Activated naive CD8-positive, alpha-beta T cell treated with anti-CD3 and anti-CD28 coated beads for 36 hours (primary cell): Measurements from ENCODE around the gene MPDZ. TPM values are rescaled to one million over a fixed set of nuclear protein-coding genes. Genes with fewer than 3 reads are reported as not detected.

Source experiments
- DNase-seq: peaks from one replicate; pipeline ENCODE4 v3.0.0; 2021
- H3K27ac Mint-ChIP-seq: one replicate; pipeline ENCODE4 v1.8.0; 2022; ENCODE audit warnings: mild to moderate bottlenecking, moderate library complexity, mixed read lengths
- H3K27me3 Mint-ChIP-seq: one replicate; pipeline ENCODE4 v1.8.0; 2022; ENCODE audit warnings: mild to moderate bottlenecking, mixed read lengths
- H3K36me3 Mint-ChIP-seq: one replicate; pipeline ENCODE4 v1.8.0; 2021; ENCODE audit warnings: mild to moderate bottlenecking, mixed read lengths
- H3K4me1 Mint-ChIP-seq: one replicate; pipeline ENCODE4 v1.8.0; 2021; ENCODE audit warnings: mixed read lengths
- H3K4me3 Mint-ChIP-seq: one replicate; pipeline ENCODE4 v1.8.0; 2022; ENCODE audit warnings: mild to moderate bottlenecking, moderate library complexity, mixed read lengths
- H3K9me3 Mint-ChIP-seq: one replicate; pipeline ENCODE4 v1.8.0; 2022; ENCODE audit warnings: mixed read lengths
- total RNA-seq, 2 experiments: library from RNA; stranded (reverse); gene quantifications; one replicate each; pipeline ENCODE4 v1.2.3, GENCODE V29; 2021

MPDZ gene
- total RNA-seq, 2 experiments from 2014 or later = not detected

- Mint-ChIP-seq H3K36me3 (no peaks in the 10 kb centered on the region), H3K4me1 (no peaks in the 10 kb centered on the region), H3K27ac (no peak overlapping the region), H3K4me3 (no peak overlapping the region), H3K27me3 (no peaks in the 10 kb centered on the region), H3K9me3 (peaks cover 1% of the 10 kb centered on the region)
- no peak for DNase-seq
Measured at GRCh38 chr9:13175732-13176131, 103.8 kb downstream of the MPDZ start.

- no peaks in the 10 kb centered on the region for H3K27me3 Mint-ChIP-seq
- no peak overlapping the region for H3K27ac Mint-ChIP-seq
- H3K4me1 Mint-ChIP-seq = no peaks in the 10 kb centered on the region
- H3K36me3 Mint-ChIP-seq = no peaks in the 10 kb centered on the region
- H3K9me3 Mint-ChIP-seq = peaks cover 1% of the 10 kb centered on the region
- DNase-seq = no peak
- no peak overlapping the region for H3K4me3 Mint-ChIP-seq
Measured at GRCh38 chr9:13174906-13175639, 104.4 kb downstream of the MPDZ start.

GRCh38 chr9:13173553-13173952 lies 105.9 kb downstream of the MPDZ start:
- no peaks in the 10 kb centered on the region for H3K4me1 Mint-ChIP-seq
- H3K27ac Mint-ChIP-seq = no peak overlapping the region
- peaks cover 5% of the 10 kb centered on the region for H3K9me3 Mint-ChIP-seq
- H3K4me3 Mint-ChIP-seq = no peak overlapping the region
- no peaks in the 10 kb centered on the region for H3K36me3 Mint-ChIP-seq
- no peak for DNase-seq
- no peaks in the 10 kb centered on the region for H3K27me3 Mint-ChIP-seq

GRCh38 chr9:13171261-13171660 lies 108.2 kb downstream of the MPDZ start:
- no peak overlapping the region for H3K4me3 Mint-ChIP-seq
- no peak overlapping the region for H3K27ac Mint-ChIP-seq
- H3K4me1 Mint-ChIP-seq = no peaks in the 10 kb centered on the region
- no peaks in the 10 kb centered on the region for H3K36me3 Mint-ChIP-seq
- no peaks in the 10 kb centered on the region for H3K27me3 Mint-ChIP-seq
- peaks cover 5% of the 10 kb centered on the region for H3K9me3 Mint-ChIP-seq
- no peak for DNase-seq

- DNase-seq = no peak
- Mint-ChIP-seq H3K27ac (no peak overlapping the region), H3K27me3 (no peaks in the 10 kb centered on the region), H3K36me3 (no peaks in the 10 kb centered on the region), H3K4me1 (no peaks in the 10 kb centered on the region), H3K9me3 (peaks cover 5% of the 10 kb centered on the region), H3K4me3 (no peak overlapping the region)
Measured at GRCh38 chr9:13166996-13167395, 112.5 kb downstream of the MPDZ start.

- Mint-ChIP-seq H3K27me3 (no peaks in the 10 kb centered on the region), H3K4me3 (no peak overlapping the region), H3K9me3 (peaks cover 4% of the 10 kb centered on the region), H3K36me3 (no peaks in the 10 kb centered on the region), H3K27ac (no peak overlapping the region), H3K4me1 (no peaks in the 10 kb centered on the region)
- no peak for DNase-seq
Measured at GRCh38 chr9:13165956-13166355, 113.5 kb downstream of the MPDZ start.

- no peaks in the 10 kb centered on the region for H3K4me1 Mint-ChIP-seq
- H3K36me3 Mint-ChIP-seq = no peaks in the 10 kb centered on the region
- peaks cover 4% of the 10 kb centered on the region for H3K9me3 Mint-ChIP-seq
- no peak overlapping the region for H3K4me3 Mint-ChIP-seq
- H3K27me3 Mint-ChIP-seq = no peaks in the 10 kb centered on the region
- no peak overlapping the region for H3K27ac Mint-ChIP-seq
- no peak for DNase-seq
Measured at GRCh38 chr9:13165236-13165945, 114.1 kb downstream of the MPDZ start.

GRCh38 chr9:13163946-13164345 lies 115.5 kb downstream of the MPDZ start:
- Mint-ChIP-seq H3K27me3 (no peaks in the 10 kb centered on the region), H3K9me3 (no peaks in the 10 kb centered on the region), H3K4me1 (no peaks in the 10 kb centered on the region), H3K27ac (no peak overlapping the region), H3K4me3 (no peak overlapping the region), H3K36me3 (no peaks in the 10 kb centered on the region)
- DNase-seq = no peak

GRCh38 chr9:13163287-13163686 lies 116.2 kb downstream of the MPDZ start:
- H3K27ac Mint-ChIP-seq = no peak overlapping the region
- no peaks in the 10 kb centered on the region for H3K4me1 Mint-ChIP-seq
- no peaks in the 10 kb centered on the region for H3K36me3 Mint-ChIP-seq
- H3K27me3 Mint-ChIP-seq = no peaks in the 10 kb centered on the region
- H3K9me3 Mint-ChIP-seq = no peaks in the 10 kb centered on the region
- DNase-seq = no peak
- H3K4me3 Mint-ChIP-seq = no peak overlapping the region

GRCh38 chr9:13160051-13160450 lies 119.4 kb downstream of the MPDZ start:
- Mint-ChIP-seq H3K9me3 (peaks cover 2% of the 10 kb centered on the region), H3K4me1 (no peaks in the 10 kb centered on the region), H3K27me3 (no peaks in the 10 kb centered on the region), H3K27ac (no peak overlapping the region), H3K4me3 (no peak overlapping the region), H3K36me3 (no peaks in the 10 kb centered on the region)
- DNase-seq = no peak

GRCh38 chr9:13158986-13159385 lies 120.5 kb downstream of the MPDZ start:
- Mint-ChIP-seq H3K27me3 (no peaks in the 10 kb centered on the region), H3K4me1 (no peaks in the 10 kb centered on the region), H3K4me3 (no peak overlapping the region), H3K9me3 (peaks cover 2% of the 10 kb centered on the region), H3K36me3 (no peaks in the 10 kb centered on the region), H3K27ac (no peak overlapping the region)
- DNase-seq = no peak

GRCh38 chr9:13151489-13151888 lies 128.0 kb downstream of the MPDZ start:
- no peaks in the 10 kb centered on the region for H3K36me3 Mint-ChIP-seq

GRCh38 chr9:13149454-13149853 lies 130.0 kb downstream of the MPDZ start:
- Mint-ChIP-seq H3K9me3 (no peaks in the 10 kb centered on the region), H3K4me1 (no peaks in the 10 kb centered on the region), H3K27me3 (no peaks in the 10 kb centered on the region), H3K4me3 (no peak overlapping the region), H3K36me3 (no peaks in the 10 kb centered on the region), H3K27ac (no peak overlapping the region)
- no peak for DNase-seq

More at GRCh38 chr9:13151489-13151888, 128.0 kb downstream of the MPDZ start:
- no peak for DNase-seq
- Mint-ChIP-seq H3K9me3 (no peaks in the 10 kb centered on the region), H3K4me3 (no peak overlapping the region), H3K27ac (no peak overlapping the region), H3K4me1 (no peaks in the 10 kb centered on the region), H3K27me3 (no peaks in the 10 kb centered on the region)

GRCh38 chr9:13146840-13147239 lies 132.7 kb downstream of the MPDZ start:
- H3K4me1 Mint-ChIP-seq = no peaks in the 10 kb centered on the region
- no peaks in the 10 kb centered on the region for H3K27me3 Mint-ChIP-seq
- H3K27ac Mint-ChIP-seq = no peak overlapping the region
- DNase-seq = no peak
- H3K4me3 Mint-ChIP-seq = no peak overlapping the region
- no peaks in the 10 kb centered on the region for H3K36me3 Mint-ChIP-seq
- no peaks in the 10 kb centered on the region for H3K9me3 Mint-ChIP-seq

GRCh38 chr9:13145340-13145739 lies 134.2 kb downstream of the MPDZ start:
- H3K4me1 Mint-ChIP-seq = no peaks in the 10 kb centered on the region
- H3K4me3 Mint-ChIP-seq = no peak overlapping the region
- no peaks in the 10 kb centered on the region for H3K36me3 Mint-ChIP-seq
- H3K27me3 Mint-ChIP-seq = no peaks in the 10 kb centered on the region
- no peak for DNase-seq
- H3K27ac Mint-ChIP-seq = no peak overlapping the region
- no peaks in the 10 kb centered on the region for H3K9me3 Mint-ChIP-seq
